ENCODE data around the gene SLC5A12. TPM values are rescaled to one million over a fixed set of nuclear protein-coding genes. Genes with fewer than 3 reads are reported as not detected.

SLC5A12 gene
- total RNA-seq, 1 experiment from 2014 or later = not detected

DNA sequence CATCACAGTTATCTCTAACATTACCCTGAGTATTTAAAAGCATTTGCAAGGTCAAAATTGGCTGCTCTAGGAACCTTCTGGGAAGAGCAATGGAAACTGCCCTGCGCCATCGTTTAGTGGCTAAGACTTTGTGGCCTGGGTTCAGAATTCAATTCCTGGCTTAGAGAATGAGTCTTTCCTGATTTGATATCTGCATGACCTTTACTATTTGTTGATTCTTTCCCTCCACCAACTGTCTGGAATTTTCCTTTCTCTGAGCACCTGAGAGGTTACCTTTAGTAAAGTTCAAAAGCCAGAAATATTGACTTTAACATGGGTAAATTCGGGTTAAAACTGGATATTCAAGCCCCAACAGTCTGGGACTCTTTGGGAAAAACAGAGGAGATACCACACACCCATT is 43.0 kb upstream of the SLC5A12 start:
- no peak overlapping the region for H3K27ac Mint-ChIP-seq (ENCODE audit: low read depth, unreplicated experiment)
- ChIA-PET CTCF (no interaction called here), POLR2A (no interaction called here)
- no peaks in the 10 kb centered on the region for H3K4me1 Mint-ChIP-seq (ENCODE audit: insufficient read depth, unreplicated experiment)
- BruUV-seq (replicated peaks) = no TSS peak
- TF ChIP-seq, protein P1, sequence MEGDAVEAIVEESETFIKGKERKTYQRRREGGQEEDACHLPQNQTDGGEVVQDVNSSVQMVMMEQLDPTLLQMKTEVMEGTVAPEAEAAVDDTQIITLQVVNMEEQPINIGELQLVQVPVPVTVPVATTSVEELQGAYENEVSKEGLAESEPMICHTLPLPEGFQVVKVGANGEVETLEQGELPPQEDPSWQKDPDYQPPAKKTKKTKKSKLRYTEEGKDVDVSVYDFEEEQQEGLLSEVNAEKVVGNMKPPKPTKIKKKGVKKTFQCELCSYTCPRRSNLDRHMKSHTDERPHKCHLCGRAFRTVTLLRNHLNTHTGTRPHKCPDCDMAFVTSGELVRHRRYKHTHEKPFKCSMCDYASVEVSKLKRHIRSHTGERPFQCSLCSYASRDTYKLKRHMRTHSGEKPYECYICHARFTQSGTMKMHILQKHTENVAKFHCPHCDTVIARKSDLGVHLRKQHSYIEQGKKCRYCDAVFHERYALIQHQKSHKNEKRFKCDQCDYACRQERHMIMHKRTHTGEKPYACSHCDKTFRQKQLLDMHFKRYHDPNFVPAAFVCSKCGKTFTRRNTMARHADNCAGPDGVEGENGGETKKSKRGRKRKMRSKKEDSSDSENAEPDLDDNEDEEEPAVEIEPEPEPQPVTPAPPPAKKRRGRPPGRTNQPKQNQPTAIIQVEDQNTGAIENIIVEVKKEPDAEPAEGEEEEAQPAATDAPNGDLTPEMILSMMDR (IDR thresholded peaks at IDR 0.05; ENCODE audit: unreplicated experiment) = no peak
- no peak overlapping the region for H3K4me3 Mint-ChIP-seq (ENCODE audit: unreplicated experiment)
- no peaks in the 10 kb centered on the region for H3K36me3 Mint-ChIP-seq (ENCODE audit: insufficient read depth, unreplicated experiment)
- no peaks in the 10 kb centered on the region for H3K9me3 Mint-ChIP-seq (ENCODE audit: unreplicated experiment)
- H3K27me3 Mint-ChIP-seq (ENCODE audit: insufficient read depth, unreplicated experiment) = no peaks in the 10 kb centered on the region
- DNase-seq (ENCODE audit: unreplicated experiment) = no peak
- intact Hi-C loops (cut with micrococcal nuclease) = no loop called here

DNA sequence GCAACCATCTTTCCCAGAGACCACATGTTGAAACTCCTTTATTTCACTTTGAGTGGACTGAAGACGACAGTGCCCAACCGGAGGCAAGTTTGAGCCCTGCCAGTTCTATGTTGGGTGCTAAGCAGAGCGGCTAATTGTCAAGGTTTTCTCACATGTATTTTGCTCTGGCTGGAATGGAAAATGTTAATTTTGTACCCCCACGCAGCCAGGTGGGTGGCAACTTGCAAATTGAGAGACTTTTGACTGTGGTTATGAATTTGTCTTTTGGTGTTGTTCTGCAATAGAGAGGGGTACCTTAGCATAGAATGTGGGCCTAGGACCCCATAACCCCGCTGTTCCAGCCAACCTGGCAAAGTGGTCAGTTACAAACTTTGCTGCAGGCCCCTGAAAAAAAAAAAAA is 42.5 kb upstream of the SLC5A12 start:
- CTCF ChIA-PET = no interaction called here
- H3K4me3 Mint-ChIP-seq (ENCODE audit: unreplicated experiment) = no peak overlapping the region
- intact Hi-C loops (cut with micrococcal nuclease) = no loop called here
- POLR2A ChIA-PET = no interaction called here
- no peaks in the 10 kb centered on the region for H3K27me3 Mint-ChIP-seq (ENCODE audit: insufficient read depth, unreplicated experiment)
- H3K4me1 Mint-ChIP-seq (ENCODE audit: insufficient read depth, unreplicated experiment) = no peaks in the 10 kb centered on the region
- H3K36me3 Mint-ChIP-seq (ENCODE audit: insufficient read depth, unreplicated experiment) = no peaks in the 10 kb centered on the region
- H3K27ac Mint-ChIP-seq (ENCODE audit: low read depth, unreplicated experiment) = no peak overlapping the region
- TF ChIP-seq, protein P1 (IDR thresholded peaks at IDR 0.05; ENCODE audit: unreplicated experiment) = no peak
- no TSS peak for BruUV-seq (replicated peaks)
- no peaks in the 10 kb centered on the region for H3K9me3 Mint-ChIP-seq (ENCODE audit: unreplicated experiment)
- no peak for DNase-seq (ENCODE audit: unreplicated experiment)

DNA sequence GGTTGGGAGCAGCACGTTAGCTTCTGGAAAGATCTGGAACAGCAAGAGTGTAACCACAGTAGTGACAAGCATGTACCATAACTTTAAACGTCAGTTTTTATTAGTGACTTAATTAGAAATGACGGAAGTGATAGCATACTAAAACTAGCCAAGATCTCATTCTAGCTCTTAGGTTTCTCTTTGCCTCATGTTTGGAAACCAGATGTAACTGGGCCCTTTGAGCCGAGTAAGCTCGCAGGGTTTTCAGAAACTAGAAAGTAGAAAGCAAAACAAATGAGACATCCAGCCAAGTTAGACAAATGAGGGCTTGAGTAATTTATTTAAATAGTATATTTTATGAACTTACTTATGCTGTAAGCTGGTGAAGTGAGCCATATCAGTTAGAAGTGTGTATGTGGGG is 40.2 kb upstream of the SLC5A12 start:
- H3K27me3 Mint-ChIP-seq (ENCODE audit: insufficient read depth, unreplicated experiment) = no peaks in the 10 kb centered on the region
- POLR2A ChIA-PET = interaction anchor here (0.6 kb wide), 1 partner anchor 82 kb away, joined by 4 read pairs; no protein-coding TSS in a partner anchor
- no peak for DNase-seq (ENCODE audit: unreplicated experiment)
- BruUV-seq (replicated peaks) = no TSS peak
- TF ChIP-seq, protein P1 (IDR thresholded peaks at IDR 0.05; ENCODE audit: unreplicated experiment) = no peak
- H3K9me3 Mint-ChIP-seq (ENCODE audit: unreplicated experiment) = no peaks in the 10 kb centered on the region
- no peak overlapping the region for H3K4me3 Mint-ChIP-seq (ENCODE audit: unreplicated experiment)
- no peaks in the 10 kb centered on the region for H3K36me3 Mint-ChIP-seq (ENCODE audit: insufficient read depth, unreplicated experiment)
- intact Hi-C loops (cut with micrococcal nuclease) = no loop called here
- CTCF ChIA-PET = interaction anchor here (0.6 to 3.0 kb wide), 7 partner anchors 9 to 399 kb away, joined by 3 to 22 read pairs (median 3); no protein-coding TSS in a partner anchor
- H3K27ac Mint-ChIP-seq (ENCODE audit: low read depth, unreplicated experiment) = no peak overlapping the region
- no peaks in the 10 kb centered on the region for H3K4me1 Mint-ChIP-seq (ENCODE audit: insufficient read depth, unreplicated experiment)

DNA sequence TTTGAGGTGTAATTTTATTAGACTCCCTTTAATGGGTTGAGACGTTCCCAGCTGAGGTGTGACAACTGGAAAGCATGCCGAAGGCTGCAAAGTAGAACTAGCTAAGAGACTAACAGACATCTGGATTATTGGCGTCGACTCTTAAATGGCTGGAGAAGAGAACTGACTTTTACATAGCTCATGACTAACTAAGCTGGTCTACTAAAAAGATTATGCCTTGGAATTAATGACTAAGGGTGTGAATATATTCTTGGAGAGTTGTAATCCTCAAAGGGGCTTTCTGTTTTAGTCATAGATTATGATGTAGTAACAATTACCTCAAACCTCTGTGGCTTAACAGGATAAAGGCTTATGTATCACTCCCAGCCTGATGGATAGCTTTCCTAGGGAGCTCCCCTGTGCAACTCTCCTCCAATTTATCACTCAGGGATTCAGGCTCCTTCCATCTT is 39.5 kb upstream of the SLC5A12 start:
- no peaks in the 10 kb centered on the region for H3K27me3 Mint-ChIP-seq (ENCODE audit: insufficient read depth, unreplicated experiment)
- DNase-seq (ENCODE audit: unreplicated experiment) = no peak
- ChIA-PET POLR2A (interaction anchor here (0.6 to 1.6 kb wide), 3 partner anchors 17 to 279 kb away, joined by 3 to 4 read pairs (median 3); partner anchors contain the start of gene BBOX1), CTCF (interaction anchor here (0.6 to 3.0 kb wide), 10 partner anchors 11 to 694 kb away, joined by 3 to 22 read pairs (median 4); no protein-coding TSS in a partner anchor)
- no peaks in the 10 kb centered on the region for H3K36me3 Mint-ChIP-seq (ENCODE audit: insufficient read depth, unreplicated experiment)
- no peak overlapping the region for H3K4me3 Mint-ChIP-seq (ENCODE audit: unreplicated experiment)
- H3K4me1 Mint-ChIP-seq (ENCODE audit: insufficient read depth, unreplicated experiment) = no peaks in the 10 kb centered on the region
- H3K9me3 Mint-ChIP-seq (ENCODE audit: unreplicated experiment) = no peaks in the 10 kb centered on the region
- H3K27ac Mint-ChIP-seq (ENCODE audit: low read depth, unreplicated experiment) = no peak overlapping the region
- TF ChIP-seq, protein P1 (IDR thresholded peaks at IDR 0.05; ENCODE audit: unreplicated experiment) = no peak
- intact Hi-C loops (cut with micrococcal nuclease) = no loop called here
- BruUV-seq (replicated peaks) = no TSS peak
